IPS-20b (cell line): Measurements from ENCODE around the gene ESYT3.
"Not testable (repeated sequence)": the region's sequence is repeated elsewhere in the genome, so short reads cannot be mapped to it uniquely, and the experiment has no call there.

Experiments used
- H3K27ac ChIP-seq: one replicate; pipeline ENCODE4 v1.5.1; 2013; ENCODE audit warnings: low read length
- H3K27me3 ChIP-seq: 2 replicates; pipeline ENCODE4 v1.6.1; 2013; ENCODE audit warnings: mild to moderate bottlenecking, low read length, inconsistent platforms; ENCODE audit not compliant: insufficient read depth
- H3K36me3 ChIP-seq: 2 replicates; pipeline ENCODE4 v1.6.1; 2013; ENCODE audit warnings: low read depth, mild to moderate bottlenecking, inconsistent platforms, low read length, moderate library complexity; ENCODE audit not compliant: insufficient read depth
- H3K4me1 ChIP-seq: 2 replicates; pipeline ENCODE4 v1.6.1; 2013; ENCODE audit warnings: mild to moderate bottlenecking, control low read depth, inconsistent platforms, low read length, moderate library complexity; ENCODE audit not compliant: insufficient read depth
- H3K4me3 ChIP-seq: 2 replicates; pipeline ENCODE4 v1.5.1; 2013; ENCODE audit warnings: mild to moderate bottlenecking, low read length, inconsistent platforms
- H3K9ac ChIP-seq: 2 replicates; pipeline ENCODE4 v1.6.1; 2013; ENCODE audit warnings: low read depth, mild to moderate bottlenecking, inconsistent platforms, low read length, moderate library complexity
- H3K9me3 ChIP-seq: 2 replicates; pipeline ENCODE4 v1.6.1; 2013; ENCODE audit warnings: mild to moderate bottlenecking, low read depth, low read length, inconsistent platforms; ENCODE audit not compliant: insufficient read depth

Gene ESYT3

DNA sequence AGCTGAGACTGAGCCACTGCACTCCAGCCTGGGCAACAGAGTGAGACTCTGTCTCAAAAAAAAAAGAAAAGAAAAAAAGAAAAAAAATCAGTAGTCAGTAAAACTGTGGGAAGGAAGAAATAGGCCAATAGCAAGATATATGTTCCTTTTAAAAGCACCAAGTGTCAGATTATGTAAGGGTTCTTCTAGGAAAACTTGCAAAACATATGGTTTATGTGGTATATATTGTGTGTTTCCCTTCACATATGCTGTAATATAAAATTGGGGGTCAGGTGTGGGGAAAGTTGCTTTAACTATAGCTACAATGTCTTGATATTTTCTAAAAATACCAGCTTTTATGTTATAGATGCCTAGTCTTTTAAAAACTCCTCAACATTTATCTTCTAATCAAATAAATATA is 64.6 kb downstream of the ESYT3 start:
- no peak overlapping the region for H3K9ac ChIP-seq
- peaks cover 11% of the 10 kb centered on the region; the same call in 1 of the 2 replicates for H3K4me1 ChIP-seq
- no peaks in the 10 kb centered on the region for H3K27me3 ChIP-seq
- H3K27ac ChIP-seq, result no peak overlapping the region
- no peak overlapping the region for H3K4me3 ChIP-seq
- peaks cover 9% of the 10 kb centered on the region; the same call in 1 of the 2 replicates for H3K36me3 ChIP-seq
- no peaks in the 10 kb centered on the region for H3K9me3 ChIP-seq

DNA sequence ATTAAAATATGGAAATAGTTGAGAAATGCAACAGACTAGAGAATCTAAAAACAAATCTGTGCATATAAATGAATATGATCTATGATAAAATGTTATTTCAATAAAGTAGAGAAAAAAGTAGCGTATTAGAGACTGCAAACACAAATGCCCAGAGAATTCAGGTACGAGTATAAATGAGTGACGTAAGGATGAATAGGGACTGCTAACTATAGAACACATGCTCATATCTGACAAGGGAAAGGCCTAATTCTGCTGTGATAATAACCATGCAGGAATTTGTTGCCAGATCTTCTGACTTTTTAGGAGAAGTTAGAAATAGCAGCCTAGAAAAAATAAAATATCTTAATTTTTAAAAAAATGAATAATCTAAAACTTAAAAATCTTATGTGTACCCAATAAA is 73.1 kb downstream of the ESYT3 start:
- H3K9me3 ChIP-seq, result no peaks in the 10 kb centered on the region
- H3K27me3 ChIP-seq, result no peaks in the 10 kb centered on the region
- H3K36me3 ChIP-seq, result no peaks in the 10 kb centered on the region
- H3K4me3 ChIP-seq, result no peak overlapping the region
- H3K9ac ChIP-seq, result no peak overlapping the region
- 0 out of 2 replicates have a peak, but pooled peaks cover 3% of the 10 kb centered on the region for H3K4me1 ChIP-seq
- H3K27ac ChIP-seq, result no peak overlapping the region

DNA sequence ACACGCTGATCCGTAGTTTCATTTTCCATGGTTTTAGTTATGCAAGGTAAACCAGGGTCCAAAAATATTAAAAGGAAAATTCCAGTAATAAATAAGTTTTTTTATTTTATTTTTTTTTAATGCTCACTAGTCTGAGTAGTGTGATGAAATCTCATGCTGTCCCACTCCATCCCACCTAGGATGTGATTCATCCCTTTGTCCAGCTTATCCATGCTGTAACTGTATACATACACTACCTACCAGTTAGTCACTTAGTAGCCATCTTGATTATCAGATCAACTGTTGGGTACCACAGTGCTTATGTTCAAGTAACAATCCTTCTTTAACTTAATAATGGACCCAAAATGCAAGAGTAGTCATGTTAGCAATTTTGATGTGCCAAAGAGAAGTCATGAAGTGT is 75.2 kb downstream of the ESYT3 start:
- Histone ChIP-seq H3K9ac (no peak overlapping the region), H3K27ac (no peak overlapping the region), H3K27me3 (no peaks in the 10 kb centered on the region), H3K36me3 (no peaks in the 10 kb centered on the region), H3K4me3 (no peak overlapping the region), H3K9me3 (no peaks in the 10 kb centered on the region), H3K4me1 (0 out of 2 replicates have a peak, but pooled peaks cover 3% of the 10 kb centered on the region)

DNA sequence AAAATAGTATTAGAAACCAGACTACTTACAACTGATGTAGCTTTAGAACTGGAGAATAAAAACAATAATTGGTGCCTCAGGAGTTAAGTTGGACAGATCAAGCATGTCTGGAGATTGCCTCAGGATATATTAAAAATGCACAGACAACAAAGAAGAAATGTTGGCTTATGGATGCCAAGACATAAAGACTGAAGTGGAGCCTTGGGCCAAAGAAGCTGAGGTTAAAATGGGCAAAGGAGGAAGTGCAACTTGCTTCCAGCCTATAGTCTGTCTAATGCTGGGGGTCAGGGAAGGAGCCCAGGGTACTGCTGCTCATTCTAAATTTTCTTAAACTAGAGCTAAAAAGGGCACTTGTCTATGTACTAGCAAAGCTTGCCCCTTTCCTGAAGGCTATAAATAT is 77.5 kb downstream of the ESYT3 start:
- no peak overlapping the region for H3K27ac ChIP-seq
- H3K9ac ChIP-seq, result no peak overlapping the region
- H3K36me3 ChIP-seq, result no peaks in the 10 kb centered on the region; the same call in 1 of the 2 replicates
- 0 out of 2 replicates have a peak, but pooled peaks cover 3% of the 10 kb centered on the region for H3K4me1 ChIP-seq
- no peak overlapping the region for H3K4me3 ChIP-seq
- H3K9me3 ChIP-seq, result peaks cover 3% of the 10 kb centered on the region; the same call in 1 of the 2 replicates
- no peaks in the 10 kb centered on the region for H3K27me3 ChIP-seq

DNA sequence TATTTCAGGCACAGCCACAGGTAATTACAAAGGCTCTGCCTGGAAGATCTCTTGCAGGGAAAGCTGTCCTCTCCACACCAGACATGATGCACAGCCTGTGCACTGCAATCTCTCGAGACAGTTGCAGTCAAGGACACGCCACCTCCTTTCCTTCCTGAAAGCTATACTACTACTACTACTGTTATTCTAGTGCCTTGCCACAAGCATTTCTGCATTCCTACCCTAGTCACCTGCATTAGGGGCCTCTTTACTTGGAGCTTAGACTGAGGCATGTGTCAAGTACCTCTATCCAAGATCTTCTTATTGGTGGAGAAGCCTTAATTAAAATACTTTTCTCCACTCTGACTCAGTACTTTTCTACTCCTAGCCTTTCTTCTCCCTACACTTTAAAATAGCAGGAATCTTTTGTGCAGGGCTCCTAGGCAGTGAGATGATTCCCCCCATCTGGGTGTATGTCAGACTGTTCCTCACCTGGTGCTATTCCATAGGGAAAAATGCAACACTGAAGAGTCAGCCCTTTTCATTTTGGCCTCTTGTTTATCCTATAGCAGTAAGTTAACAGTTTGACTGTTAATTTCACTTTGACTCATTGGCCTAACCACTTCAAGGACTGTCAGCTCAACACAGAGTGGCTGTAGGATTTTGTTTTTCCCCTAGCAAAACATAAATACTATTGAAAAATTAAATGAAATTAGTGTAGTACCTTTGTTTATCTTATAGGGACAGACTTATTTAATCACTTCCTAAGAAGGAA is 78.9 kb downstream of the ESYT3 start:
- Histone ChIP-seq H3K4me3 (no peak overlapping the region), H3K27me3 (no peaks in the 10 kb centered on the region), H3K27ac (no peak overlapping the region), H3K9me3 (peaks cover 10% of the 10 kb centered on the region), H3K9ac (no peak overlapping the region), H3K4me1 (0 out of 2 replicates have a peak, but pooled peaks cover 3% of the 10 kb centered on the region), H3K36me3 (no peaks in the 10 kb centered on the region; the same call in 1 of the 2 replicates)

DNA sequence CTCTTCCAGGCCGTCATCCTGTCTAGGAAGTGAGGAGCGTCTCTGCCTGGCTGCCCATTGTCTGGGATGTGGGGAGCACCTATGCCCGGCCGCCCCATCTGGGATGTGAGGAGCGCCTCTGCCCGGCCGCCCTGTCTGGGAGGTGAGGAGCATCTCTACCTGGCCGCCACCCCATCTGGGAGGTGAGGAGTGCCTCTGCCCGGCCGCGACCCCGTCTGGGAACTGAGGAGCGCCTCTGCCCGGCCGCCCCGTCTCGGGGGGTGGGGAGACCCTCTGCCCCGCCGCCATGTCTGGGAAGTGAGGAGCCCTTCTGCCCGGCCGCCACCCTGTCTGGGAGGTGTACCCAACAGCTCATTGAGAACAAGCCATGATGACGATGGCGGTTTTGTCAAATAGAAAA is 87.0 kb downstream of the ESYT3 start:
- H3K4me3 ChIP-seq, H3K27ac ChIP-seq, H3K9ac ChIP-seq, H3K27me3 ChIP-seq, H3K4me1 ChIP-seq, H3K36me3 ChIP-seq: not testable (repeated sequence)
- peaks cover 10% of the 10 kb centered on the region for H3K9me3 ChIP-seq
